H9 (cell line): Measurements from ENCODE around the gene C13orf46. TPM values are rescaled to one million over a fixed set of nuclear protein-coding genes. Genes with fewer than 3 reads are reported as not detected.

Source experiments
- DNase-seq: peaks from one replicate; pipeline ENCODE4 v3.0.0-alpha.2; 2017
- H2AFZ ChIP-seq: one replicate; pipeline ENCODE4 v1.6.1; 2013; ENCODE audit warnings: mild to moderate bottlenecking, low read length, control low read depth, moderate library complexity
- H2AK5ac ChIP-seq: 2 replicates; pipeline ENCODE4 v1.6.1; 2013; ENCODE audit warnings: low read length, control low read depth, mixed read lengths; ENCODE audit not compliant: insufficient read length
- H2BK120ac ChIP-seq: one replicate; pipeline ENCODE4 v1.6.1; 2013; ENCODE audit warnings: low read depth, mild to moderate bottlenecking, low read length, control low read depth, inconsistent platforms; ENCODE audit not compliant: poor library complexity, severe bottlenecking
- H2BK12ac ChIP-seq: 2 replicates; pipeline ENCODE4 v1.6.1; 2013; ENCODE audit warnings: low read length, control low read depth, mixed read lengths, low read depth; ENCODE audit not compliant: insufficient read length
- H2BK15ac ChIP-seq: 2 replicates; pipeline ENCODE4 v1.6.1; 2013; ENCODE audit warnings: low read depth, low read length, control low read depth
- H2BK20ac ChIP-seq: one replicate; pipeline ENCODE4 v1.6.1; 2013; ENCODE audit warnings: low read depth, mild to moderate bottlenecking, low read length, control low read depth, inconsistent platforms; ENCODE audit not compliant: poor library complexity, severe bottlenecking
- H2BK5ac ChIP-seq: 2 replicates; pipeline ENCODE4 v1.6.1; 2013; ENCODE audit warnings: low read length, control low read depth, mixed read lengths; ENCODE audit not compliant: insufficient read length
- H3K14ac ChIP-seq: 2 replicates; pipeline ENCODE4 v1.6.1; 2013; ENCODE audit warnings: low read length, control low read depth; ENCODE audit not compliant: insufficient read depth
- H3K18ac ChIP-seq: 2 replicates; pipeline ENCODE4 v1.6.1; 2013; ENCODE audit warnings: low read depth, mild to moderate bottlenecking, mixed read lengths, low read length, control low read depth; ENCODE audit not compliant: insufficient read length
- H3K23ac ChIP-seq: 2 replicates; pipeline ENCODE4 v1.6.1; 2013; ENCODE audit warnings: low read length, control low read depth, mixed read lengths, low read depth; ENCODE audit not compliant: insufficient read length
- H3K23me2 ChIP-seq: 2 replicates; pipeline ENCODE4 v1.6.1; 2013; ENCODE audit warnings: low read depth, mild to moderate bottlenecking, mixed read lengths, low read length, control low read depth; ENCODE audit not compliant: insufficient read length, poor library complexity, severe bottlenecking
- H3K27ac ChIP-seq: 2 replicates; pipeline ENCODE4 v1.5.1; 2013; ENCODE audit warnings: low read length, control low read depth, mixed read lengths, low read depth; ENCODE audit not compliant: insufficient read length
- H3K27me3 ChIP-seq: 2 replicates; pipeline ENCODE4 v1.6.1; 2013; ENCODE audit warnings: low read length, control low read depth, inconsistent platforms; ENCODE audit not compliant: insufficient read depth
- H3K4ac ChIP-seq: 2 replicates; pipeline ENCODE4 v1.6.1; 2013; ENCODE audit warnings: low read depth, mild to moderate bottlenecking, control low read depth, inconsistent platforms, low read length, moderate library complexity
- H3K4me1 ChIP-seq: 2 replicates; pipeline ENCODE4 v1.6.1; 2013; ENCODE audit warnings: low read length, control low read depth, inconsistent platforms; ENCODE audit not compliant: insufficient read depth
- H3K4me2 ChIP-seq: 2 replicates; pipeline ENCODE4 v1.6.1; 2013; ENCODE audit warnings: low read length, control low read depth, mixed read lengths; ENCODE audit not compliant: insufficient read length, insufficient read depth
- H3K56ac ChIP-seq: 2 replicates; pipeline ENCODE4 v1.6.1; 2013; ENCODE audit warnings: low read depth, mild to moderate bottlenecking, mixed read lengths, low read length, control low read depth; ENCODE audit not compliant: insufficient read length
- H3K79me1 ChIP-seq: 2 replicates; pipeline ENCODE4 v1.6.1; 2013; ENCODE audit warnings: low read depth, mild to moderate bottlenecking, moderate library complexity, low read length, control low read depth, inconsistent platforms; ENCODE audit not compliant: insufficient read depth, poor library complexity, severe bottlenecking
- H3K79me2 ChIP-seq: 2 replicates; pipeline ENCODE4 v1.6.1; 2013; ENCODE audit warnings: low read length, control low read depth, inconsistent platforms; ENCODE audit not compliant: insufficient read depth
- H3K9ac ChIP-seq: 2 replicates; pipeline ENCODE4 v1.6.1; 2013; ENCODE audit warnings: low read length, control low read depth, mixed read lengths; ENCODE audit not compliant: insufficient read length; ENCODE audit errors: extremely low read depth
- H3K9me3 ChIP-seq: one replicate; pipeline ENCODE4 v1.6.1; 2013; ENCODE audit warnings: low read depth, low read length, inconsistent platforms; ENCODE audit not compliant: control insufficient read depth
- H3T11ph ChIP-seq: one replicate; pipeline ENCODE4 v1.6.1; 2013; ENCODE audit warnings: mild to moderate bottlenecking, low read length, control low read depth, inconsistent platforms
- H4K20me1 ChIP-seq: one replicate; pipeline ENCODE4 v1.6.1; 2013; ENCODE audit not compliant: control insufficient read depth, insufficient read length, insufficient read depth
- H4K5ac ChIP-seq: 2 replicates; pipeline ENCODE4 v1.6.1; 2013; ENCODE audit warnings: low read depth, mild to moderate bottlenecking, mixed read lengths, low read length, control low read depth; ENCODE audit not compliant: insufficient read length
- H4K8ac ChIP-seq: replicated peaks from 2 replicates; pipeline ENCODE4 v1.6.1; 2013; ENCODE audit warnings: low read length, control low read depth, mixed read lengths, low read depth; ENCODE audit not compliant: insufficient read length
- H4K91ac ChIP-seq: 2 replicates; pipeline ENCODE4 v1.6.1; 2013; ENCODE audit warnings: low read depth, mild to moderate bottlenecking, moderate library complexity, mixed read lengths, low read length, control low read depth; ENCODE audit not compliant: insufficient read length
- H3K27ac Mint-ChIP-seq, 3 experiments: 2 replicates in 2 of 3; 3 replicates in 1 of 3; pipeline ENCODE4 v1.8.0; 2020 to 2021; ENCODE audit warnings: mixed read lengths in 3 of 3, mild to moderate bottlenecking in 1 of 3, moderate library complexity in 1 of 3
- H3K27me3 Mint-ChIP-seq: 2 replicates; pipeline ENCODE4 v1.8.0; 2021; ENCODE audit warnings: low read depth, mild to moderate bottlenecking, moderate library complexity, mixed read lengths
- H3K36me3 Mint-ChIP-seq, 3 experiments: 2 replicates in 2 of 3; 3 replicates in 1 of 3; pipeline ENCODE4 v1.8.0; 2020 to 2021; ENCODE audit warnings: low read depth in 3 of 3, mixed read lengths in 3 of 3; ENCODE audit not compliant: insufficient read depth in 1 of 3
- H3K4me1 Mint-ChIP-seq, 2 experiments: 2 replicates each; pipeline ENCODE4 v1.8.0; 2020; ENCODE audit warnings: mixed read lengths in 2 of 2
- H3K4me3 Mint-ChIP-seq, 2 experiments: 2 replicates in 1 of 2; 3 replicates in 1 of 2; pipeline ENCODE4 v1.8.0; 2020 to 2021; ENCODE audit warnings: mild to moderate bottlenecking in 2 of 2, mixed read lengths in 2 of 2, moderate library complexity in 1 of 2
- H3K9me3 Mint-ChIP-seq, 2 experiments: 2 replicates in 1 of 2; 3 replicates in 1 of 2; pipeline ENCODE4 v1.8.0; 2020; ENCODE audit warnings: mild to moderate bottlenecking in 2 of 2, mixed read lengths in 2 of 2, moderate library complexity in 1 of 2
- CTCF ChIP-seq: fragments of 200-600 bp; sonication (generic); conservative IDR thresholded peaks from 3 replicates; pipeline ENCODE4 v1.8.0; 2021; ENCODE audit warnings: antibody characterized with exemption, mild to moderate bottlenecking
- WGBS: extraction: QIAGEN DNeasy Blood & Tissue Kit; methylation state at CpG from one replicate; pipeline ENCODE4 v1.1.7; 2013; ENCODE audit warnings: missing lambda C conversion rate, low lambda C conversion rate, mixed read lengths; ENCODE audit not compliant: insufficient read length; ENCODE audit errors: extremely low coverage; 5-methylcytosine and 5-hydroxymethylcytosine counted together
- total RNA-seq: library from RNA; stranded (reverse); gene quantifications from 2 replicates; pipeline ENCODE4 v1.2.1, GENCODE V29; 2021

C13orf46 gene
- total RNA-seq, 1 experiment from 2014 or later = 0.55 TPM

GRCh38 chr13:113953561-113953960 lies 20.3 kb downstream of the C13orf46 start:
- no peak overlapping the region for H3K4me3 Mint-ChIP-seq
- H4K8ac ChIP-seq = no peak overlapping the region
- no peak for DNase-seq
- no peak overlapping the region for H4K5ac ChIP-seq
- no peak overlapping the region for H3K4ac ChIP-seq
- H3K4me2 ChIP-seq = no peak overlapping the region
- WGBS = no CpG with 5 or more reads among the region's 16 CpGs
- peaks cover 5 to 29% (median 11%) of the 10 kb centered on the region in 3 experiments for H3K36me3 Mint-ChIP-seq
- H3K23ac ChIP-seq = no peak overlapping the region
- H2BK20ac ChIP-seq = no peak overlapping the region
- H3K27me3 Mint-ChIP-seq = peaks cover 13% of the 10 kb centered on the region
- no peaks in the 10 kb centered on the region for H3K79me2 ChIP-seq
- no peak overlapping the region for H2BK12ac ChIP-seq
- H3K27me3 ChIP-seq = no peaks in the 10 kb centered on the region
- no peaks in the 10 kb centered on the region for H3K23me2 ChIP-seq
- no peak overlapping the region for H3K9ac ChIP-seq
- H3T11ph ChIP-seq = no peak overlapping the region
- H3K9me3 Mint-ChIP-seq = peaks cover 34 to 37% of the 10 kb centered on the region in 2 experiments
- no peak overlapping the region for H3K27ac ChIP-seq
- TF ChIP-seq CTCF = no peak
- H2BK15ac ChIP-seq = no peak overlapping the region
- H3K4me1 ChIP-seq = no peaks in the 10 kb centered on the region
- no peak overlapping the region; a peak in 1 of 7 replicates for H3K27ac Mint-ChIP-seq
- H2AK5ac ChIP-seq = no peak overlapping the region
- H4K20me1 ChIP-seq = no peaks in the 10 kb centered on the region
- H2BK120ac ChIP-seq = no peak overlapping the region
- no peak overlapping the region for H3K14ac ChIP-seq
- no peak overlapping the region for H2BK5ac ChIP-seq
- no peak overlapping the region for H2AFZ ChIP-seq
- H3K18ac ChIP-seq = no peak overlapping the region
- H3K79me1 ChIP-seq = no peaks in the 10 kb centered on the region
- H3K9me3 ChIP-seq = no peaks in the 10 kb centered on the region
- H3K4me1 Mint-ChIP-seq = peaks cover 0 to 5% of the 10 kb centered on the region in 2 experiments; a peak in 2 of 4 replicates
- no peak overlapping the region for H4K91ac ChIP-seq
- no peak overlapping the region for H3K56ac ChIP-seq
